COR-L47 (cell line): ENCODE data around the gene AQP1.

Source experiments
- DNase-seq: peaks from one replicate; lab custom pipeline; 2025; lab: John Stamatoyannopoulos, UW

AQP1 gene

GRCh38 chr7:30911561-30911969 is at the start of gene AQP1:
Gene AQP1, plus strand, starts transcription at chr7:30911853. Its CDS starts 57 bp downstream, at chr7:30911910.
- DNase-seq = no peak

DNA sequence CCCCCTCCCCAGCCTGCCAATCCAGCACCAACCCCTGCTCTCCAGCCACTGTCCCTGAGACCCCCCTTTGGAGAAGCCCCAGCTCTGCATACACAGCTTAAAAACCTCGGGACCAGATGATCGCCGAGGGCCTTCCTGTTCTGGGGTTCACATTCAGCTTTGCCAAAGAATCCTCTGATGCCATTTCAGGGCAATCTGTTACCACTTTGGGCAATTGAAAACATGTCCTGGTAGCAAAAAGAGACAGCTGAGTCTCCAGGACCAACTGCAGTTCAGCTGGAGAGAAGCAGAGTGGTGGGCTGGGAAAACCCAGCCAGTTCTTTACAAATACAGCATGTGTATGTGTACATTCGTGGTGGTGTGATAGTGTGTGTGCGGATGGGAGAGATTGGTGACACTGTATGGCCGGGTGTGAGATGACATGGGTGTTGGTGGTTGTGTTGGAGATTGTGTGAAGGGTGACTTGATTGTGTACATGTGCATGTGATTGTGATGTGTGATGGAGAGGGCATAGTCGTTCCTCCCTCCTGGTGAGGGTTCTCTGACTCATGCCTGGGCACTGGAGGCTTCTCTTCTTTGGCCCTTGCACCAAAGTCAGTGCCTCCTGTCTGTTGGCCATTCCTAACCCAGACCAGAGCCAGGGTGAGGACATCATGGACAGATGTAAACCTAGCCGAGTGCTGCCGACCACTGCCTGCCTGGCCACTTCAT is 48.5 kb upstream of the AQP1 start:
- no peak for DNase-seq

DNA sequence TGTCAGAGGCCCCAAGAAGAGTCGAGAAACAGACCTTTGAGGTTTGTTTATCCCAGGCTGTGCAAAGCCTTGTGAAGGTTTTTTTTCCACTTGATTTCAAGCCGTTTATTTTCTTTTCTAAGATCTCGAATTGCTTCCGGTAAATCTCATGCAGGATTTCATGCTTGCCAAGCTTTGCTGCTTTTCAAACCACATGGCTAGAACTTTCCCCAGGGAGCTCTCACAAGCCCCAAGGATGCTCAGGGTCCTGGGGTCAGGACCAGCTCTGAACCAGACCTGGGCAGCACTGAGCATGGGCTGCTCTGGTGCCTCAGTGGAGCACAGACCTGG is 48.0 kb upstream of the AQP1 start:
- no peak for DNase-seq

DNA sequence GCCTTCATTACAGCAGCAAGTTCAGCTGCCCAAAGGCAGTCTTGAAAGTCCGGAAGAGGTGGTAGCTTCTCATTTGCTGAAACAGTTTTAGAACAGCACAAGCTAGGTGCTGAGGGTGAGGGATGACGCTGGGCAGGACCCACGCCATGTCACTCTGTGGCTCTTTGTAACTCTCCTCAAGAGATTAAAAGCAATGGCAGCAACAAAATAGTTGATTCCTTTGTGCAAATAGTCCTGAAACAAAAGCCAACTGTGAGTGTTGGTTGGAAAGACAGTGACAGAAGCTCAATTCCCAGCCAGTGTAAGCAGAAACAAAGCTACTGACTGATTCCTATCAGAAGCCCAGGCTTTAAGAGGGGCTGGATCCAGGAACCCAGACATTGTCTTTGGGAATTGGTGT is 47.6 kb upstream of the AQP1 start:
- no peak for DNase-seq

GRCh38 chr7:30865076-30865475 is 46.6 kb upstream of the AQP1 start:
- DNase-seq = no peak

GRCh38 chr7:30865821-30866220 is 45.8 kb upstream of the AQP1 start:
- no peak for DNase-seq

DNA sequence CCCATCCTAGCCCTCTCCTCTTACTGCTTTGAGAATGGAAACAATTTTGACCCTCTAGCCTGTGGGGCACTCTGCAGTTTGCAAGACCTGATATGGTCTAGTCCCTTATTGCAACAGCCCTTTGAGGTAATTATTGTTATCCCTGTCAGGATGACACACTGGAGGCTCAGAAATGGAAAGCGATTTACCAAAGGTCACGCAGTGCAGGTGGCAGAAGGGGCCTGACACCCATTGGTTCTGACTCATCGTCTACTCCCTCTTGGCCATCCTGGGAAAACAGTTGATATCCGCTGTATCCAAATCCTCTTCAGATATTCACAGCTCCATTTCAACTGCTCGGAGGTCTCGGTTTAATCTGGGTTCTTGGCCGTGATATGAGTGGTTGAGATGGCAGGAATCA is 44.7 kb upstream of the AQP1 start:
- DNase-seq = no peak

GRCh38 chr7:30867483-30867882 is 44.2 kb upstream of the AQP1 start:
- no peak for DNase-seq

- DNase-seq = peak; percentile 31
Observed at GRCh38 chr7:30869794-30870611, 41.6 kb upstream of the AQP1 start.

GRCh38 chr7:30870821-30871518 is 40.7 kb upstream of the AQP1 start:
- DNase-seq = no peak

DNA sequence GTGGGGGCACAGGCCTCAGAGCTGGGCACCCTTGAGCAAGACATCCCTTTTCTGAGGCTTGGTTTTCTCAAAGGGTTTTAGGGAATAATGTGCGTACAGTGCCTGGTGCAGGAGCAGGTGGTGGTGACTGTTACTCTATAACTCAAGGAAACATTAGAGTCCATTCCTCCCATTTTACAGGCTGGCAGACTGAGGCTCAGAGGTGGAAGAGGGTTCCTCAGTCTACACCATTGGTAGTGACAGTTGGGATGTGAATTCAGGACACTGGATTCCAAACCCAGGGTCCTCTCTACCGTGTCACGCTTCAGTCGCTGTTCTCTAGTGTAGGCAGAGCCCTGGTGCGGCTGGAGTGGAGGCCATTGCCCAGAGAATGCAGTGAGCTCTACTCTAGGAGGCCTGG is 40.0 kb upstream of the AQP1 start:
- no peak for DNase-seq

GRCh38 chr7:30873207-30873606 is 38.4 kb upstream of the AQP1 start:
- DNase-seq = no peak

DNA sequence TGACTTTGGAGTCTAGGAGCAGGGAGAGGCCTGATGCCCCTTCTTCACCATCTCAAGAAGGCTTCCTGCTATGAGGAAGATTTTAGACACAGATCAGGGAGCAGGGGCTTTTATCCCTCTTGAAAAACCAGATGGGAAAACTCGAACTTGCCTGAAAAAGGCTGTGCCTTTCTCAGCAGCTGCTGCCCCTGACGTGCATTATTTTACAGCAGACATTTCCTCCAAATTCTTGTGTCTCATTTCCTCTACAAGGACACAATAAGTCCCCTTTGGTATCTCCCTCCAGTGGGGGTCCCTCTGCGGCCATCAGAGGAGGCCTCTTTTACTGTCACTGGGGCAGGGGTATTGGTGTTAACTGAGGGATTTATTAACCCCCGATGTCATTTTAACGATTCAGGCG is 38.0 kb upstream of the AQP1 start:
- DNase-seq = no peak

GRCh38 chr7:30874656-30875302 is 36.9 kb upstream of the AQP1 start:
- no peak for DNase-seq

- DNase-seq = no peak
Observed at GRCh38 chr7:30877015-30877769, 34.5 kb upstream of the AQP1 start.

DNA sequence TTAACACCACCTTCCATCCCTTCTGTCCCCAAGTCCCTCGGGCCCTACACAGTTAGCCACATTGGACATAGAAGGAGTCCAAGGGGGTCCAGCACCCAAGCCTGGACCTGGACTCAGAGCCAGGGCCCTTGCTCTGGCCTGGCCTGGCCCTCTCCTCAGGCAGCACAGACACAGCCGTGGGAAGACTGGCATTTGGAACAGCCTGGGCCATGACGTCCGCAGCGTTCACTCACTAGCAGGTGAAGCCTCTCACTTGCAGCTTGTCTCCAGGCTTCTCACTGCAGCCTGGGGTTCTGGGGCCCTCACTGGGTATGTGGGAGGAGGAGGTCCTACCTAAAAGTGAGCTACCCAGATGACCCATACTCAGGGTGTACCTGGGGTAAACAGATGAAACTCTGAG is 33.7 kb upstream of the AQP1 start:
- no peak for DNase-seq

DNA sequence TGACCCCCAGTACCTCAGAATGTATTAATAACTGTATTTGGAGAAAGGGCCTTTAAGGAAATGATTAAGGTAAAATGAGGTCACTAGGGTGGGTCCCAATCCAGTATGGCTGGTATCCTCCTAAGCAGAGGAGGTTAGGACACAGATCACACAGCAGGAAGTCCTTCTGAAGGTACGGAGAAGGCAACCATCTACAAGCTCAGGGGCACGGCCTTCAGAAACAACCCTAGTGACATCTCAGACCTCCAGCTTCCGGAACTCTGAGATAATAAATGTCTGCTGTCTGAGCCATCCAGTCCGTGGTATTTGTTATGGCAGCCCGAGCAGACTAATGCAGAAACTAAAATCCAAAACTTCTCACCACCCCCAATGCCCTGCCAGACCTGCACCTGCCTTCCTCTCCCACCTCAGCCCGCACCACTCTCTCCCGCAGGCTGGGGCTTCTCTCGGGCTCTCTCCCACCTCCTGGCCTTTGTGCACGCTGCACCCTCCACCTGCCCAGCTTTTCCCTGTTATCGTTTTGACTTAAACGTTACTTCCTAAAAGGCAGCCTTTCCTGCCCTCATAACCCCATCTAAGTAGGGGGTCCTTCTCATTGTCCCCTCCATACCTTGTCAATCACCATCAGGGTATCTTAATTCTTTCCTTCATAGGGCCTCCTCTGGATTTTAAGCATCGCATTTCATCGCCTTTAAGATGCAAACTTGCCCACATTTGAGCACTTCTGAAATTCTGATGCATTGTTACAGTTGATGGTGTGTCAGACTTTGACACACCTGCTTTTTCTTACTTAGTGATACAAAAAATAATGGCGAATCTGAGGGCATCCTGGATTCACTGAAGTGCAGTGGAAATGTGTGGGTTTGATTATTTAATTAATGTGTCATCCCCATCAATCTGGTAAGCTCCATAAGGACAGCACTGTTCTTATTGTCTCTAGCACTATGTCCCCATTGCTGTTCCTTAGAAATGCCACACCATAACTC is 32.2 kb upstream of the AQP1 start:
- DNase-seq = no peak

GRCh38 chr7:30880125-30880720 is 31.4 kb upstream of the AQP1 start:
- no peak for DNase-seq

DNA sequence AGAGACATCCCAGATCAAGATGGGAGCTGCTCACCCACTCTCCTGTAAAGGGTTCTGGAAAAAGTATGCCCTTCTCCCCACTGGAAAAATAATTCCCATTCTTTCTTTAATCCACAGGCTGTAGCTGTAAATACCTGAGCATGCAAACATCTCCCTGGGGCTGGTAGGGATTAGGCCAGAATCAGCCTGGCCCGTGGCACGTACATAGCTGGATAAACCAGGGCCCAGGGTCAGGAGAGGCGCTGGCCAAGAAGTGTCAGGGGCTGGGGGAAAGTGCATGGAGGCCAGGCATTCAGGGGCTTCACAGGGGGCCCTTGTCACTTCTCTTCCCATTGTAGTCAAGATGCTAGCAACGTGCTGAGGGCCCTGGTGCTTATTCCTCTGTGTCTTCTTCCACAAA is 30.7 kb upstream of the AQP1 start:
- DNase-seq = no peak

DNA sequence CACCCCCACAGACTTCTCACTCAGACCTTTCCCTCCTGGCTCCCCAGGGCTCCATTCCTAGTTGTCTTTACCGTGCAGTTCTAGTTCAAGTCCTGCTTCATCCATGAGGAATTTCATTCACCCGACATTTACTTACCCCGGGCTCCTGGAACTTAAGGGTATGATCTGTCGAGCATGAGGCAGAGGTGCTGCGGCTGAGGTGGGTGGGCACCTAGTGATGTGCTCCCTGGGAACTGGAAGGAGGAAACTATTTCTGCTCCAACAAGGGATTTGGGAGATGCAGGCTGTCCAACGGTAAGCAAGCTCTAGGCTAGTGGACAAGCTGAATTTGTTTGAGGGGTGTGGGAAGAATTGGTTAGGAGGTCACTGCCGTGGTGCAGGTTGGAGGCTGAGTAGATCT is 30.2 kb upstream of the AQP1 start:
- DNase-seq = no peak
